Liver (tissue), 3 donors: Measurements from ENCODE around the gene MOB1A.

Experiments used
- EGR1 ChIP-seq, 2 donors: IDR thresholded peaks; 2 replicates each; pipeline ENCODE4 v1.6.1; 2016 to 2018; ENCODE audit warnings: antibody characterized with exemption in 2 of 2, low read depth in 2 of 2
- JUND ChIP-seq, 2 donors: IDR thresholded peaks; 2 replicates each; pipeline ENCODE4 v1.6.1; 2016; ENCODE audit warnings: antibody characterized with exemption in 2 of 2
- RXRA ChIP-seq, 2 donors: IDR thresholded peaks; 2 replicates each; pipeline ENCODE4 v1.6.1; 2017 to 2018; ENCODE audit warnings: antibody characterized with exemption in 2 of 2, mild to moderate bottlenecking in 1 of 2
- SP1 ChIP-seq: IDR thresholded peaks from 2 replicates; pipeline ENCODE4 v1.6.1; 2018; ENCODE audit warnings: antibody characterized with exemption, mild to moderate bottlenecking
- TF ChIP-seq, protein P1 (sequence below): fragments of 150-350 bp; IDR thresholded peaks from 2 replicates; pipeline ENCODE4 v1.5.1; 2017; ENCODE audit warnings: improper control_type of control experiment, low read depth, low read length; ENCODE audit not compliant: missing input control
- donor health status: healthy.
- donor health status: healthy.

- no peak for TF ChIP-seq SP1
- TF ChIP-seq JUND (IDR thresholded peaks at IDR 0.05) = no peak
- no peak for TF ChIP-seq EGR1 (IDR thresholded peaks at IDR 0.05; ENCODE audit: low read depth in 2 of 2)
- TF ChIP-seq, protein P1, sequence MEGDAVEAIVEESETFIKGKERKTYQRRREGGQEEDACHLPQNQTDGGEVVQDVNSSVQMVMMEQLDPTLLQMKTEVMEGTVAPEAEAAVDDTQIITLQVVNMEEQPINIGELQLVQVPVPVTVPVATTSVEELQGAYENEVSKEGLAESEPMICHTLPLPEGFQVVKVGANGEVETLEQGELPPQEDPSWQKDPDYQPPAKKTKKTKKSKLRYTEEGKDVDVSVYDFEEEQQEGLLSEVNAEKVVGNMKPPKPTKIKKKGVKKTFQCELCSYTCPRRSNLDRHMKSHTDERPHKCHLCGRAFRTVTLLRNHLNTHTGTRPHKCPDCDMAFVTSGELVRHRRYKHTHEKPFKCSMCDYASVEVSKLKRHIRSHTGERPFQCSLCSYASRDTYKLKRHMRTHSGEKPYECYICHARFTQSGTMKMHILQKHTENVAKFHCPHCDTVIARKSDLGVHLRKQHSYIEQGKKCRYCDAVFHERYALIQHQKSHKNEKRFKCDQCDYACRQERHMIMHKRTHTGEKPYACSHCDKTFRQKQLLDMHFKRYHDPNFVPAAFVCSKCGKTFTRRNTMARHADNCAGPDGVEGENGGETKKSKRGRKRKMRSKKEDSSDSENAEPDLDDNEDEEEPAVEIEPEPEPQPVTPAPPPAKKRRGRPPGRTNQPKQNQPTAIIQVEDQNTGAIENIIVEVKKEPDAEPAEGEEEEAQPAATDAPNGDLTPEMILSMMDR = no peak
- no peak for TF ChIP-seq RXRA (IDR thresholded peaks at IDR 0.05)
Measured at GRCh38 chr2:74205596-74205995, 26.9 kb upstream of the MOB1A start.
